CD14-positive monocyte (primary cell): ENCODE results near the gene NLGN1. TPM values are rescaled to one million over a fixed set of nuclear protein-coding genes. Genes with fewer than 3 reads are reported as not detected.

ENCODE experiments used
- DNase-seq, 3 donors: peaks; one replicate each; pipeline ENCODE4 v3.0.0-alpha.2; 2011 to 2022
- H2AFZ ChIP-seq: 2 replicates; pipeline ENCODE4 v1.6.0; 2012; ENCODE audit warnings: mild to moderate bottlenecking, low read depth, low read length, inconsistent platforms; ENCODE audit not compliant: insufficient read depth, poor library complexity, severe bottlenecking
- H3K27ac ChIP-seq, 2 donors: 1 replicate in 1 of 2; 2 replicates in 1 of 2; pipeline ENCODE4 v1.5.1; 2012 to 2013; ENCODE audit warnings: low read length in 2 of 2, control low read depth in 1 of 2, inconsistent platforms in 1 of 2, low read depth in 1 of 2, mild to moderate bottlenecking in 1 of 2
- H3K27me3 ChIP-seq, 2 donors: one replicate each; pipeline versions ENCODE4 v1.6.0 to v1.6.1; 2011 to 2013; ENCODE audit warnings: low read length in 2 of 2; ENCODE audit not compliant: control insufficient read depth in 2 of 2, insufficient read depth in 2 of 2
- H3K36me3 ChIP-seq, 2 donors: replicated peaks in 1 of 2; 1 replicate in 1 of 2; 2 replicates in 1 of 2; pipeline versions ENCODE4 v1.5.1 to v1.6.1; 2012 to 2013; ENCODE audit warnings: low read length in 2 of 2, control low read depth in 1 of 2, inconsistent platforms in 1 of 2, mild to moderate bottlenecking in 1 of 2; ENCODE audit not compliant: insufficient read depth in 2 of 2, control insufficient read depth in 1 of 2
- H3K4me1 ChIP-seq, 2 donors: 1 replicate in 1 of 2; 2 replicates in 1 of 2; pipeline versions ENCODE4 v1.5.1 to v1.6.1; 2012 to 2013; ENCODE audit warnings: low read length in 2 of 2, control low read depth in 1 of 2, inconsistent platforms in 1 of 2, mild to moderate bottlenecking in 1 of 2, moderate library complexity in 1 of 2; ENCODE audit not compliant: insufficient read depth in 2 of 2, control insufficient read depth in 1 of 2
- H3K4me2 ChIP-seq: replicated peaks from 2 replicates; pipeline ENCODE3; 2012; ENCODE audit warnings: low read length, moderate library complexity, mild to moderate bottlenecking; ENCODE audit not compliant: poor library complexity, severe bottlenecking; ENCODE audit errors: extremely low read depth
- H3K4me3 ChIP-seq, 3 experiments: fragments of 200-600 bp in 1 of 3; sonication (generic) in 1 of 3; replicated peaks in 1 of 3; 1 replicate in 2 of 3; 2 replicates in 1 of 3; pipeline ENCODE4 v1.5.1; 2011 to 2013; ENCODE audit warnings: low read length in 3 of 3, mild to moderate bottlenecking in 3 of 3, control low read depth in 2 of 3, low read depth in 2 of 3, inconsistent platforms in 1 of 3, moderate library complexity in 1 of 3
- H3K79me2 ChIP-seq: 2 replicates; pipeline ENCODE4 v1.6.0; 2012; ENCODE audit warnings: mild to moderate bottlenecking, control low read depth, inconsistent platforms, low read length, moderate library complexity; ENCODE audit not compliant: insufficient read depth
- H3K9ac ChIP-seq: 2 replicates; pipeline ENCODE4 v1.6.0; 2017; ENCODE audit warnings: low read length, mild to moderate bottlenecking; ENCODE audit not compliant: insufficient read depth, poor library complexity, severe bottlenecking
- H3K9me3 ChIP-seq, 2 donors: replicated peaks in 1 of 2; 1 replicate in 1 of 2; 2 replicates in 1 of 2; pipeline versions ENCODE4 v1.5.1 to v1.6.1; 2012 to 2013; ENCODE audit warnings: low read length in 2 of 2, control low read depth in 1 of 2; ENCODE audit not compliant: control insufficient read depth in 1 of 2, insufficient read depth in 1 of 2
- H4K20me1 ChIP-seq: 2 replicates; pipeline ENCODE4 v1.6.0; 2012; ENCODE audit warnings: mild to moderate bottlenecking, low read length, control low read depth, moderate library complexity; ENCODE audit not compliant: insufficient read depth
- H3K27ac Mint-ChIP-seq, 7 donors: one replicate each; pipeline ENCODE4 v1.8.0; 2020; ENCODE audit warnings: mild to moderate bottlenecking in 7 of 7, mixed read lengths in 7 of 7, moderate library complexity in 6 of 7, inconsistent platforms in 2 of 7
- H3K27me3 Mint-ChIP-seq, 3 donors: one replicate each; pipeline ENCODE4 v1.8.0; 2021 to 2022; ENCODE audit warnings: low read depth in 3 of 3, mild to moderate bottlenecking in 3 of 3, mixed read lengths in 3 of 3, moderate library complexity in 3 of 3, inconsistent platforms in 1 of 3
- H3K36me3 Mint-ChIP-seq, 2 donors: one replicate each; pipeline ENCODE4 v1.8.0; 2020; ENCODE audit warnings: mixed read lengths in 2 of 2, inconsistent platforms in 1 of 2, mild to moderate bottlenecking in 1 of 2
- H3K4me1 Mint-ChIP-seq: one replicate; pipeline ENCODE4 v1.8.0; 2020; ENCODE audit warnings: mild to moderate bottlenecking, mixed read lengths
- H3K4me3 Mint-ChIP-seq, 2 donors: one replicate each; pipeline ENCODE4 v1.8.0; 2020; ENCODE audit warnings: mild to moderate bottlenecking in 2 of 2, mixed read lengths in 2 of 2, moderate library complexity in 1 of 2
- H3K9me3 Mint-ChIP-seq, 7 donors: one replicate each; pipeline ENCODE4 v1.8.0; 2020 to 2022; ENCODE audit warnings: mixed read lengths in 7 of 7, mild to moderate bottlenecking in 6 of 7, moderate library complexity in 6 of 7, inconsistent platforms in 2 of 7
- WGBS: methylation state at CpG from one replicate; pipeline ENCODE4 v1.1.5; 2013; ENCODE audit warnings: missing lambda C conversion rate; ENCODE audit not compliant: insufficient coverage; 5-methylcytosine and 5-hydroxymethylcytosine counted together
- intact Hi-C, 2 donors: fragments of 100-400 bp; cut with micrococcal nuclease; formaldehyde crosslinking; loops; one replicate each; pipeline versions ENCODE4 v1.15.0 to v1.15.1; 2023
- polyA plus RNA-seq, 3 donors: library from polyadenylated mRNA; depleted of rRNA in 1 of 3; unstranded in 2 of 3; stranded (reverse) in 1 of 3; fragments of 300-500 nt in 2 of 3; fragments of >200 nt in 1 of 3; fragmentation: Illumina TruSeq in 2 of 3; gene quantifications; 1 replicate in 2 of 3; 2 replicates in 1 of 3; pipeline ENCODE4 v1.2.3, GENCODE V29; 2012 to 2021
- TF ChIP-seq, protein P1 (sequence below): fragments of 200-600 bp; IDR thresholded peaks from one replicate; pipeline ENCODE4 v1.8.0; 2022; ENCODE audit warnings: antibody characterized with exemption, mild to moderate bottlenecking

Gene NLGN1
- polyA plus RNA-seq, 3 donors, result not detected

DNA sequence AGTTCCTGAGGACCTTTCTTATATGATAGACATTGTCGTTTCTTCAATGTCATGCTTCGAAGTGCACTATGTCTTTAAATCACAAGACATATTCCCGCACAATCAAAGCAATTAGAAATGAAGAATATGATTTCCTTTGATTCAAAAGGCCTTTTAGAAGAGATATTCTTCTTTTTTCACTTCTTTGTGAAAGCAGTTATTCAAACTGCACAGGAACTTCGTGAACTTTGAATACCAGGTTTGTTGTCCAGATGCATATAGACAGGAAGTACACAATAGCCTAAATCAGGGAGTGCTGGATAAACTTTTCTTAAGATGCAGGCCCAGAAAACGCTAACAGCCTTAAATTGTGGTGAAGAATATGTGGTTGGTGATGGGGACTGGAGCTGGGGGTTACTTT lies 870.5 kb downstream of the NLGN1 start:
- TF ChIP-seq, protein P1, sequence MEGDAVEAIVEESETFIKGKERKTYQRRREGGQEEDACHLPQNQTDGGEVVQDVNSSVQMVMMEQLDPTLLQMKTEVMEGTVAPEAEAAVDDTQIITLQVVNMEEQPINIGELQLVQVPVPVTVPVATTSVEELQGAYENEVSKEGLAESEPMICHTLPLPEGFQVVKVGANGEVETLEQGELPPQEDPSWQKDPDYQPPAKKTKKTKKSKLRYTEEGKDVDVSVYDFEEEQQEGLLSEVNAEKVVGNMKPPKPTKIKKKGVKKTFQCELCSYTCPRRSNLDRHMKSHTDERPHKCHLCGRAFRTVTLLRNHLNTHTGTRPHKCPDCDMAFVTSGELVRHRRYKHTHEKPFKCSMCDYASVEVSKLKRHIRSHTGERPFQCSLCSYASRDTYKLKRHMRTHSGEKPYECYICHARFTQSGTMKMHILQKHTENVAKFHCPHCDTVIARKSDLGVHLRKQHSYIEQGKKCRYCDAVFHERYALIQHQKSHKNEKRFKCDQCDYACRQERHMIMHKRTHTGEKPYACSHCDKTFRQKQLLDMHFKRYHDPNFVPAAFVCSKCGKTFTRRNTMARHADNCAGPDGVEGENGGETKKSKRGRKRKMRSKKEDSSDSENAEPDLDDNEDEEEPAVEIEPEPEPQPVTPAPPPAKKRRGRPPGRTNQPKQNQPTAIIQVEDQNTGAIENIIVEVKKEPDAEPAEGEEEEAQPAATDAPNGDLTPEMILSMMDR, result no peak
- Histone ChIP-seq H4K20me1 (no peaks in the 10 kb centered on the region), H3K4me3 (no peak overlapping the region), H3K4me1 (no peaks in the 10 kb centered on the region), H3K27me3 (no peaks in the 10 kb centered on the region), H3K79me2 (no peaks in the 10 kb centered on the region), H3K27ac (no peak overlapping the region), H3K9ac (no peak overlapping the region), H3K36me3 (no peaks in the 10 kb centered on the region), H2AFZ (no peak overlapping the region), H3K4me2 (no peak overlapping the region), H3K9me3 (peaks cover 0 to 4% of the 10 kb centered on the region in 2 donors)
- intact Hi-C loops, result no loop called here
- no peaks in the 10 kb centered on the region for H3K4me1 Mint-ChIP-seq
- DNase-seq, result no peak
- no peak overlapping the region for H3K27ac Mint-ChIP-seq
- no CpG with 5 or more reads among the region's 5 CpGs for WGBS
- H3K9me3 Mint-ChIP-seq, result peaks cover under 1 to 17% (median 3%) of the 10 kb centered on the region in 7 donors
- no peak overlapping the region for H3K4me3 Mint-ChIP-seq
- peaks cover 0 to 3% (median 0%) of the 10 kb centered on the region in 3 donors for H3K27me3 Mint-ChIP-seq
- H3K36me3 Mint-ChIP-seq, result no peaks in the 10 kb centered on the region

DNA sequence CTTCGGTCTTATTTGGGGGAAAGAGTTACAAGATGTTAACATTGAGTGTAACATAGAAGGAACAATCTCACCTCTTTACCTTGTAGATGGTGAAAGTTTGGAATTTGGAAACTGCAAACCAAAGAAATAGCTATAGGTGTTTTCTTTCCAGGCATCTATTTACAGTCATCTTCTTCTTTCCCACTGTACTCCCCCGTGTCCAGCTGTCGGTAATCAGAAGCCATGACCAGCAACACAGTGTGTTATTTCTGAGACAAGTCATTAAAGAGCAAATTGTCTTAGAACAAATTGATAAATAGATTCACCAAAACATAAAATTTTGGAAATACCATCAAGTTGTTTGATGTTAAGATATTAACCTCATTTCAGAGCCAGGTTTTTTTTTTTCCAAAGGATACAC lies 871.0 kb downstream of the NLGN1 start:
- no peak overlapping the region for H2AFZ ChIP-seq
- no peak overlapping the region for H3K4me3 ChIP-seq
- no peaks in the 10 kb centered on the region for H3K27me3 ChIP-seq
- H3K36me3 Mint-ChIP-seq, result no peaks in the 10 kb centered on the region
- H3K4me3 Mint-ChIP-seq, result no peak overlapping the region
- no peak for DNase-seq
- peaks cover 0 to 4% of the 10 kb centered on the region in 2 donors for H3K9me3 ChIP-seq
- H3K27ac ChIP-seq, result no peak overlapping the region
- WGBS, result no CpG with 5 or more reads among the region's 3 CpGs
- no peaks in the 10 kb centered on the region for H3K36me3 ChIP-seq
- no peaks in the 10 kb centered on the region for H3K4me1 Mint-ChIP-seq
- intact Hi-C loops, result no loop called here
- H3K9ac ChIP-seq, result no peak overlapping the region
- no peaks in the 10 kb centered on the region for H3K79me2 ChIP-seq
- no peaks in the 10 kb centered on the region for H3K4me1 ChIP-seq
- TF ChIP-seq, protein P1, result no peak
- no peak overlapping the region for H3K27ac Mint-ChIP-seq
- H3K9me3 Mint-ChIP-seq, result peaks cover 0 to 17% (median 3%) of the 10 kb centered on the region in 7 donors
- peaks cover 0 to 3% (median 2%) of the 10 kb centered on the region in 3 donors for H3K27me3 Mint-ChIP-seq
- no peak overlapping the region for H3K4me2 ChIP-seq
- no peaks in the 10 kb centered on the region for H4K20me1 ChIP-seq
